ENCODE measurements around the gene NDUFA5. TPM values are rescaled to one million over a fixed set of nuclear protein-coding genes. Genes with fewer than 3 reads are reported as not detected.

The NDUFA5 gene
- 10 to 100 TPM; 22.5 to 56.6 (median 33.5) TPM for total RNA-seq

DNA sequence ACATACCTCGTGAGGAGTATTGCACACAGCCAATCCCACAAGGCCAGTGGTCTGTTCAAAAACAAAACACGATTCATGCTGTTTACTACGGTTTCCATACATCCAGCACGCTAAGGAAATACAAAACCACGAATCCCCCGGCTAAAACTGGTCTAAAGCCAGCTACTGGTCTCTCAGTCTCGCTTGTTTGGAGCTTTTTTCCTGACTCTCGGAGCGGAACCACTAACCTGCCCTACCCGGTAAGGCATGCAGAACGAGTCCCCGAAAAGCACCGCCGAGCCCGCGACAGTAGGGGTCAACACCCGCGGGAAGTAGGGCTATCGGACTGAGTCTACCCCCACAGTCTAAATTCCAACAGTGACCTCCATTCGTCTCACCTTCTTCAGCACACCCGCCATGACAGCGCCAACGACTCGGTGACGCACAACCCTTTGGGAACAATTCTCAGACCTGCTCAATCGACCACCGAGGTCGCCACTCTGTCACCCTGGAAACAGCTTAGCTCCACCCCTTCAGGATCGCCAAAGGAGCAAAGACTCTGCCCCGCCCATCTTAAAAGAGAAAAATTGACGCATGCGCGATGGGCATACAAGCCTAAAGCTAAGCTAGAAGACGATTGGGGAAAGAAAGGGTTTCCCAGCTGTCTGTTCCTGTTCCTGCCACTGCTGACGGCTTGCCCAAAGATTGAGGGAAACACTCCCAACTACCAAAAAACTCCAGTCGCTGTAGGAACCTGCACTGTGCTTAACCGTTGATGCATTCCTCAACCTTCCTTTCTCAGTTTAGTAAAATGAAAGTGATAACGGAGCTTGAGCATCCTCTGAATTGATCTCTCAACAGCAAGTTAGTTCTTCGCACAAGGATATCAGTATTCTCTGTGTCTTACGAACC, at the start of gene NDUFA5:
Gene NDUFA5 (minus strand): TSS at position 421 of the 891 bp plus-strand sequence. CDS start 23 bp downstream, at position 398.
- no peaks in the 10 kb centered on the region for H3K27me3 ChIP-seq
- H3K9me3 ChIP-seq, result no peaks in the 10 kb centered on the region
- peaks cover 0 to 10% (median 4%) of the 10 kb centered on the region in 3 donors for H3K36me3 ChIP-seq
- peak; percentile 55 to 78 for TF ChIP-seq POLR2A (IDR thresholded peaks at IDR 0.05)
- peak; percentile 79 to 91 for TF ChIP-seq EP300 (IDR thresholded peaks at IDR 0.05)
- TF ChIP-seq, protein P1, sequence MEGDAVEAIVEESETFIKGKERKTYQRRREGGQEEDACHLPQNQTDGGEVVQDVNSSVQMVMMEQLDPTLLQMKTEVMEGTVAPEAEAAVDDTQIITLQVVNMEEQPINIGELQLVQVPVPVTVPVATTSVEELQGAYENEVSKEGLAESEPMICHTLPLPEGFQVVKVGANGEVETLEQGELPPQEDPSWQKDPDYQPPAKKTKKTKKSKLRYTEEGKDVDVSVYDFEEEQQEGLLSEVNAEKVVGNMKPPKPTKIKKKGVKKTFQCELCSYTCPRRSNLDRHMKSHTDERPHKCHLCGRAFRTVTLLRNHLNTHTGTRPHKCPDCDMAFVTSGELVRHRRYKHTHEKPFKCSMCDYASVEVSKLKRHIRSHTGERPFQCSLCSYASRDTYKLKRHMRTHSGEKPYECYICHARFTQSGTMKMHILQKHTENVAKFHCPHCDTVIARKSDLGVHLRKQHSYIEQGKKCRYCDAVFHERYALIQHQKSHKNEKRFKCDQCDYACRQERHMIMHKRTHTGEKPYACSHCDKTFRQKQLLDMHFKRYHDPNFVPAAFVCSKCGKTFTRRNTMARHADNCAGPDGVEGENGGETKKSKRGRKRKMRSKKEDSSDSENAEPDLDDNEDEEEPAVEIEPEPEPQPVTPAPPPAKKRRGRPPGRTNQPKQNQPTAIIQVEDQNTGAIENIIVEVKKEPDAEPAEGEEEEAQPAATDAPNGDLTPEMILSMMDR (IDR thresholded peaks at IDR 0.05), result peak in 1 of 5 experiments; percentile 10
- H3K27ac ChIP-seq, result peak within 1 kb of the TSS; percentile 86 to 91 (median 88)
- H3K4me3 ChIP-seq, result peak within 1 kb of the TSS; percentile 65 to 96 (median 80)
- DNase-seq (ENCODE audit: low spot score in 2 of 2), result peak; percentile 95 to 99
- peaks cover 0 to 47% (median 22%) of the 10 kb centered on the region in 4 donors for H3K4me1 ChIP-seq
- 0 to 1% methylated on average over 39 to 40 of the region's 40 CpGs for WGBS, 2 donors

DNA sequence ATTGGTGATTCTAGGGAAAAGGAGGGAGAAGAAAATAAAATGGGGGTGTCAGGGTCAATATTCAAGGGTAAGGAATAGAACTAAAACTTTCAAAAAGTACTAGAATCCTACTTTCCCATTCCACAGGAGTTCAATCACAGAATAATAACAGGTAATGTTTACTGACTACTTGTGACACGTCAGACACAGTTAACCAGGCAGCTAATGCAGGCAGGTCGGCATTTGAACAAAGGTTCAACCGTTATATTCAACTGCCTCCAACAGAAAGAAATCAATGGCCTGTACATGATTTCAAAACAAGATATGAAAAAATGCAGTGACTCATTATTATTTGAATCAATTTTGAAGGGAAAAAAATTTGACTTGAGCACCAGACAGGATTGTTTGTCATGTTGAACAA, 47.1 kb upstream of the NDUFA5 start:
- no peak overlapping the region for H3K4me3 ChIP-seq
- DNase-seq (ENCODE audit: low spot score in 2 of 2), result no peak
- no peaks in the 10 kb centered on the region for H3K27me3 ChIP-seq
- no peak for TF ChIP-seq EP300 (IDR thresholded peaks at IDR 0.05)
- TF ChIP-seq, protein P1 (IDR thresholded peaks at IDR 0.05), result no peak
- no peak for TF ChIP-seq POLR2A (IDR thresholded peaks at IDR 0.05)
- 41 to 54% methylated on average over 3 of the region's 3 CpGs for WGBS, 2 donors
- H3K4me1 ChIP-seq, result no peaks in the 10 kb centered on the region
- no peaks in the 10 kb centered on the region for H3K36me3 ChIP-seq
- H3K9me3 ChIP-seq, result no peaks in the 10 kb centered on the region
- H3K27ac ChIP-seq, result no peak overlapping the region

DNA sequence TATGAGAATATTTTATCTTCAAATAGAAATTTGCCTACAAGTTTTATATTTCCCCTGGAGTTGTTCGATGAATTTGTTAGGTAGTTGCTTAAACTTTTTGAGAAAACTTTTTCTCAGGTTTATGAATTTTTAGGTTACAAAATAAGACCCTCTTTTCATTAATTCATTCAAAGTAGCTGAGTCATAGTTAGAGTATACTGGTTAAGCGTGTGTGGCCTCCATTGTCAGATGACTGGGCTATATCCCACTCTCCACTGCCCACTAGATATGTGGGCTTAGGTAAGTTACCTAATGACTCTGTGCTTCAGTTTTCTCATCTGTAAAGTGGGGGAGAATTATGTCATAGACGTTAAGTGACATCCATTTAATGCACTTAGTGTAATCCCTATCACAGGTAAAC, 45.0 kb upstream of the NDUFA5 start:
- 88% methylated on average over 3 of the region's 3 CpGs for WGBS, 2 donors
- no peak overlapping the region for H3K4me3 ChIP-seq
- TF ChIP-seq POLR2A (IDR thresholded peaks at IDR 0.05) (no peak), EP300 (IDR thresholded peaks at IDR 0.05) (no peak)
- TF ChIP-seq, protein P1 (IDR thresholded peaks at IDR 0.05), result no peak
- H3K9me3 ChIP-seq, result no peaks in the 10 kb centered on the region
- H3K36me3 ChIP-seq, result no peaks in the 10 kb centered on the region
- H3K27me3 ChIP-seq, result no peaks in the 10 kb centered on the region
- no peak overlapping the region for H3K27ac ChIP-seq
- DNase-seq (ENCODE audit: low spot score in 2 of 2), result no peak
- H3K4me1 ChIP-seq, result peaks cover 0 to 10% (median 2%) of the 10 kb centered on the region in 4 donors

DNA sequence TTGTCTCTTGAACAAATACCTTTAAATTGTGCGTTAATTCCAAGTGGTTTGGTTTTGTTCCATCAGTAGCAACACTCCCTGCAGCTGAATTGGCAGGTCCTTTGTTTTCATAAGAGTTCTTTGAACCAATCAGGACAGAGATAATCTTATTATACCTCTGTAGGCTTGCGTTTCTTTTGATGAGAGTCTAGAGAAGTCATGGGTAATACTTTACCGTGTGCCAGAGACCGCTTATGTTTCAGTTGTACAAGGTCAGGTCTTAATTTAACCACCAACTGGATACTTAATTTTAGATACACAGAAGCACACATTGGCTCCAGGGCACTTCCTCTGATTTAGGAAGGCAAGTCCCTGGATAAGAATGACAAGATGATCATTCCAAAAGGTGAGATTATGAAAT, 43.9 kb upstream of the NDUFA5 start, which contains the start of gene ASB15:
Gene ASB15 (plus strand): TSS at position 292 of the 400 bp plus-strand sequence. CDS start 12,682 bp downstream, outside the sequence.
- peaks cover 0 to 10% (median 2%) of the 10 kb centered on the region in 4 donors for H3K4me1 ChIP-seq
- H3K27ac ChIP-seq, result no peak within 1 kb of the TSS
- no peaks in the 10 kb centered on the region for H3K27me3 ChIP-seq
- H3K9me3 ChIP-seq, result no peaks in the 10 kb centered on the region
- WGBS, 2 donors, result 71 to 73% methylated on average over 4 of the region's 4 CpGs
- no peak within 1 kb of the TSS for H3K4me3 ChIP-seq
- TF ChIP-seq, protein P1 (IDR thresholded peaks at IDR 0.05), result no peak
- no peak for TF ChIP-seq POLR2A (IDR thresholded peaks at IDR 0.05)
- no peak for TF ChIP-seq EP300 (IDR thresholded peaks at IDR 0.05)
- H3K36me3 ChIP-seq, result no peaks in the 10 kb centered on the region
- no peak for DNase-seq (ENCODE audit: low spot score in 2 of 2)

DNA sequence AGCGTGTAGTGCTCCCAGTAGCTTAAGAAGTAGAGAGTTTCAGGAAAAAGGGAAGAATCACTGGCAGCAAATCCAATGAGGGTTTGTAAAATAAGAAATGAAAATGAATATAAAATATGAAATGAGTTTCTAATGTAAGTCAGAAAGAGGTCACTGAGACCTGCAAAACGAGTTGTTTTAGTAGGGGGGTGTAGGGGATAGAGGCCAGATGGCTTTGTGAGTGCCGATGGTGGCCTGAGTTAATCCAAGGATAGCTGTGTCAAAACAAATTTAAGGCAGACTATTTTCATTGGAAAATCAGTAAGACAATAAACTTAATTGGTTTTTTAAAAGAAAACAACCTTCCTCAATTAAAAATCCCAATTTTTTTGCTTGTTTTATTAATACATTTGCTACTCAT, 43.3 kb upstream of the NDUFA5 start:
- DNase-seq (ENCODE audit: low spot score in 2 of 2), result no peak
- no peaks in the 10 kb centered on the region for H3K36me3 ChIP-seq
- H3K4me1 ChIP-seq, result peaks cover 0 to 10% (median 2%) of the 10 kb centered on the region in 4 donors
- 54 to 58% methylated on average over 3 of the region's 3 CpGs for WGBS, 2 donors
- no peaks in the 10 kb centered on the region for H3K9me3 ChIP-seq
- H3K4me3 ChIP-seq, result no peak overlapping the region
- no peaks in the 10 kb centered on the region for H3K27me3 ChIP-seq
- TF ChIP-seq, protein P1 (IDR thresholded peaks at IDR 0.05), result no peak
- TF ChIP-seq EP300 (IDR thresholded peaks at IDR 0.05) (no peak), POLR2A (IDR thresholded peaks at IDR 0.05) (no peak)
- no peak overlapping the region for H3K27ac ChIP-seq
